ENCODE data around the gene CRYBA4. TPM values are rescaled to one million over a fixed set of nuclear protein-coding genes. Genes with fewer than 3 reads are reported as not detected.

The CRYBA4 gene
- total RNA-seq, 2 experiments from 2014 or later, result not detected

DNA sequence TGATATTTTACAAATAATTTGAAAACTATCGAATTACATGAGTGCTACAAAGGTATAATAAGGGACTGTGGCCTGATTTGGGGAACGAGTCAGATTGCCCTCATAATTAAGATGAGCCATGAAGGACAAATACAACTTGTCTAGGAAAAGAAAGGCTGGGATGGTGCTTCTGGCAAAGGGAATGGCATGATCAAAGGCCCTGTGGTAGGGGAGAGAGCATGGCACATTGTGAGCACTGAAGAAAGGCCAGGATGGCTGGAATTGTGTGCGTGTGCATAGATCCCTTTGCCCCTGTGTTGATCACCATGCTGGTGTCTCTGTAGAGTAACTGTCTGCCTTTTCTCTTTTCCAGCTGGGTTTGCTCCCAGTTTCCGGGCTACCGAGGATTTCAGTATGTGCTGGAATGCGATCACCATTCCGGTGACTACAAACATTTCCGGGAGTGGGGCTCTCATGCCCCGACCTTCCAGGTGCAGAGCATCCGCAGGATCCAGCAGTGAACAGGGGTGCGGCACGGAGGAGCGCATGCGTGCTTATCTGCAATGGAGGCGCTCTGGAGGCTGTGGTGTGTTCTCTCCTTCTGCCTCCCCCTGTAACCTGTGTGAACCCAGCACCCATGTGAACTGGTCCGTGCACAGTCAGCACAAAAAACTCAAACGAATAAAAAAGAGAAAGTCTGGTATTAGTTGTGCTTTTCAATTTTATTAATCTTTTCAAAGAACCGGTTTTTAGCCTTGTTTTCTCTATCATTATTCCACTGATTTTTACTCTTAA lies 8.4 kb downstream of the CRYBA4 start:
- H3K4me1 Mint-ChIP-seq, result peaks cover 14% of the 10 kb centered on the region
- H3K9me3 Mint-ChIP-seq, result no peaks in the 10 kb centered on the region
- H3K27ac Mint-ChIP-seq, result no peak overlapping the region
- H3K4me3 Mint-ChIP-seq, result no peak overlapping the region
- DNase-seq, result no peak
- no peaks in the 10 kb centered on the region for H3K27me3 Mint-ChIP-seq
- no peaks in the 10 kb centered on the region for H3K36me3 Mint-ChIP-seq

DNA sequence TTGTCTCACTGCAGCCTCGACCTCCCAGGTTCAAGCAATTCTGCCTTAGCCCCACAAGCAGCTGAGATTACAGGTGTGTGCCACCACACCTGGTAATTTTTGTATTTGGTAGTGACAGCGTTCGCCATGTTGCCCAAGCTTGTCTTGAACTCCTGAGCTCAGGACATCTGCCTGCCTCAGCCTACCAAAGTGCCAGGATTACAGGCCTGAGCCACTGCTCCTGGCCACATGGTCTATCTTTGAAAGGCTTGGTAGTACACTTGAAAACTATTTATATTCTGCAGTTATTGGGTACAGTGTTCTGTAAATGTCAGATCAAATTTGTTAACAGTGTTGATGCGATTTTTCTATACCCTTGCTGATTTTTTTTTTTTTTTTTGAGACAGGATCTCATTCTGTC lies 9.5 kb downstream of the CRYBA4 start:
- H3K4me1 Mint-ChIP-seq, result peaks cover 14% of the 10 kb centered on the region
- H3K4me3 Mint-ChIP-seq, result no peak overlapping the region
- no peak overlapping the region for H3K27ac Mint-ChIP-seq
- no peaks in the 10 kb centered on the region for H3K36me3 Mint-ChIP-seq
- H3K27me3 Mint-ChIP-seq, result no peaks in the 10 kb centered on the region
- H3K9me3 Mint-ChIP-seq, result no peaks in the 10 kb centered on the region
- no peak for DNase-seq

DNA sequence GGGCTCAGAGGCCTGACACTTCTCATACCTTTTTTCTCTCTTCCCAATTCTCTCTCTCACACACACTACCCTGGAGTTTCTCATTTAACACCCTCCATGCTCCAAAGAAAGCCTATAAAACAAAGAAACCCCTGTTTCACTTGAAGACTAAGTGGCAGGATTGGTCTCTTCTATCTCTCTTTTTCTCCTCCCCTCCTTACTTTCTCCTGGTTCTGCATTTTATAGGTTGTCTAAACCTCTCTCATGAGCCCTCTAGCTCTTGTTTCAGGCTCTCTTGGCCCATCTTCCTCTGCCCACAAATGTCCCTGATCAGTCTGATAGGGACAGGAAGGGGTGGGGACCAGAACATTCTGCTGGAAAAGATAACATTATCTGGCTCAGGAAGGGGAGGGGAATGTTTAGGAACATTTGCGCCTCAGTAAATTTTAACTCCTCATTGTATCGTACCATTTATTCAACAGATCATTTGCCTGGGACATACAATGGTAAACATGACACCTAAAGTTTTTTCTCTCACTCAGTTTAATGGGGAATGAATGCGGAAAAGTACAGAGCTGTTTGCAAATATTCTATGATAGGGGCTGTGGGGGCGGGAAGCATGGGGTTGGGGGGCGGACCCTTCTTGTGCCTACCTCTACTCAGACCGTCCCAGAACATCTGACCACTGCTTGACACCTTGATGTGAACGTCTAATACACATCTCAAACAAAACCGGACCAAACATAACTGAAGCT lies 10.8 kb downstream of the CRYBA4 start:
- DNase-seq, result no peak
- Mint-ChIP-seq H3K9me3 (no peaks in the 10 kb centered on the region), H3K4me3 (no peak overlapping the region), H3K36me3 (no peaks in the 10 kb centered on the region), H3K4me1 (peaks cover 8% of the 10 kb centered on the region), H3K27me3 (no peaks in the 10 kb centered on the region), H3K27ac (no peak overlapping the region)

DNA sequence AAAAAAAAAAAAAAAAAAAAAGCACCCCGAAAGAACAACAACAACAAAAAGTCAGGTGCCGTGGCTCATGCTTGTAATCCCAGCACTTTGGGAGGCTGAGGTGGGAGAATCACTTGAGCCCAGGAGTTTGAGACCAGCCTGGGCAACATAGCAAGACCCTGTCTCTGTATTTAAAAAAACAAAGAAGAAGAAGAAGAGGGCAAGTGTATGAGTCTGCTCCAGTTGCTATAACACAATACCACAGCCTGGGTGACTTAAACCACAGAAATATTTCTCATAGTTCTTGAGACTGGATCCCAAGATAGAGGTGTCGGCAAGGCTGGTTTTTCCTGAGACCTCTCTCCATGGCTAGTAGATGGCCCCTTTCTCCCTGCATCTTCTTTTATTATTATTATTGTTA lies 12.4 kb downstream of the CRYBA4 start:
- Mint-ChIP-seq H3K4me1 (peaks cover 4% of the 10 kb centered on the region), H3K4me3 (no peak overlapping the region), H3K27me3 (no peaks in the 10 kb centered on the region), H3K36me3 (no peaks in the 10 kb centered on the region), H3K9me3 (no peaks in the 10 kb centered on the region), H3K27ac (no peak overlapping the region)
- DNase-seq, result no peak

DNA sequence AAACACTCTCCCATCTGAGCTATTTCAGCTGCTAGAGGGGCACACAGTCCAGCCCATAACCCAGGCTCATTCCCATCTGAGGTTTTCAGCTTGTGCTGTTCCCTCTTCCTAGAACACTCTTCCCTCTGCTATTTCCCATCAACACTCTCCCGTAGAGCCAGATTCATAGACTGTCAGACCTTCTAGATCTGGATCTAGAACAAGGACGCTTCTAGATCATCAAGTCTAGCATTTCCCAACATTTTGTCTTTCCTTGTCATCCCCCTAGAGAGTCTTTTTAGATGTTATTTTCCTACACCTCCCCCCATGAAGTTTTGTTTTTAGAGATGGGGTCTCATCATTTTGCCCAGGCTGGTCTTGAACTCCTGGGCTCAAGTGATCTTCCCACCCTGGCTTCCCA lies 13.4 kb downstream of the CRYBA4 start:
- Mint-ChIP-seq H3K9me3 (no peaks in the 10 kb centered on the region), H3K27ac (no peak overlapping the region), H3K4me1 (peaks cover 8% of the 10 kb centered on the region), H3K36me3 (no peaks in the 10 kb centered on the region), H3K27me3 (no peaks in the 10 kb centered on the region), H3K4me3 (no peak overlapping the region)
- no peak for DNase-seq

DNA sequence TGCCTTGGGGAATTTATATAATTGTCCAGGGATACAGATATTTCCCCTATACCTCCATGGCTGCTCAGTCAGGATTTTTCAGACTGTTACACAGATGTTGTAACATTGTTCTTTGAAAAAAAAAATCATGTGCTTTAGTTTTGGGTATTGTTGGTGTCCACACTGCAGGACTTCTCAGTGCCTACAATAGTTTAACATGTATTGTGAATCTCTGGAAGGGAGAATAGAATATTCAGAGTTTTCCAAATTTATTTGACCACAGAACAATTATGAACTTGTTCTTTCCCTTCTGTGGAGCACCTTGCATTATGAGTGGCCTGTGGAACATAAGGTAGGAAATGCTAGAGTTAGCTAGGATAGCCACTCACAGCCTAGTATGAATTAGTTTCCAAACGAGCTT lies 14.5 kb downstream of the CRYBA4 start:
- Mint-ChIP-seq H3K4me1 (peaks cover 15% of the 10 kb centered on the region), H3K4me3 (no peak overlapping the region), H3K36me3 (peaks cover 1% of the 10 kb centered on the region), H3K27me3 (no peaks in the 10 kb centered on the region), H3K9me3 (no peaks in the 10 kb centered on the region), H3K27ac (no peak overlapping the region)
- DNase-seq, result no peak

DNA sequence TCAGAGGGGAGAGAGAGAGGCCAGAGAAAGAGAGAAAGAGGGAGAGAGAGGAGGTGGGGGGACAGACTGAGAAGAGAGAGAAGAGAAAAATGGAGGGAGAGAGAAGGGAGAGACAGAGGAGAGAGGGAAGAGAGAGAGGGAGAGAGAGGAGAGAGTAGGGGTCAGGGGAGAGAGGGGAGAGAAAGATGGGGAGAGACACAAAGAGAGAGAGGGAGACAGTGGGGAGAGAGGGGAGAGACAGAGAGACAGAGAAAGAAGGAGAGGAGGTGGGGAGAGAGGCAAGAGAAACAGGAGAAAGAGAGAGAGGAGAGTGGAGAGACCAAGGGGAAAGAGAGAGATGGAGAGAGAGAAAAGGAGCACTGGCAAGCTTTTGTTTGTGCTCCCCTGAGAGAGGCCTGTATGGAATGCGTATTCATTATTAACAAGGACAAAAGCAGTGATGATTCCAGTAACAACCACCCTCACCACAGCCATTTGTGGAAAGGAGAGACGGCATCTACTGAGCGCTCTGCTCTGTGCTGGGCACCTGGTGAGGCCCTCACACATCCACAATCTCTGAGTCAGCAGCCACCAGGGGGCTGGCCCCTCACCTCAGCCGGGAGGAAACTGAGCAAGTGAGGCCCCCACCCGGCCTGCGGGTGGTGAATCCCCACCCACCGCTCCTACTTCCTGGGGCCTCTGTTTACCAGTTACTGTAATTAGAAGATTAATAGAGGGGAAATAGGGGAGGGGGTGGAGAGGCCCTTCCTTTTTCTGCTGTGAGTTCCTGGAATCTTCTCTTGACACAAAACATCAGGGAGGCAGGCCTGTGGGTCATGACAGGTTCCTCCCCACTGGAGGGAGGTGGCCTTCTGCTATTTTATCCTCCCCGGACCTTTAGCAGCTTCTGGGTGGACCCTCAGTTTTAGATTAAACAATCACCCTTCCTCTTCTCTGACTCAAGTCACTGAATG lies 21.0 kb downstream of the CRYBA4 start:
- Mint-ChIP-seq H3K27me3 (no peaks in the 10 kb centered on the region), H3K4me3 (peak overlapping the region; percentile 61), H3K9me3 (no peaks in the 10 kb centered on the region), H3K27ac (peak overlapping the region; percentile 91), H3K36me3 (peaks cover 1% of the 10 kb centered on the region), H3K4me1 (peaks cover 68% of the 10 kb centered on the region)
- peak; percentile 90 for DNase-seq

DNA sequence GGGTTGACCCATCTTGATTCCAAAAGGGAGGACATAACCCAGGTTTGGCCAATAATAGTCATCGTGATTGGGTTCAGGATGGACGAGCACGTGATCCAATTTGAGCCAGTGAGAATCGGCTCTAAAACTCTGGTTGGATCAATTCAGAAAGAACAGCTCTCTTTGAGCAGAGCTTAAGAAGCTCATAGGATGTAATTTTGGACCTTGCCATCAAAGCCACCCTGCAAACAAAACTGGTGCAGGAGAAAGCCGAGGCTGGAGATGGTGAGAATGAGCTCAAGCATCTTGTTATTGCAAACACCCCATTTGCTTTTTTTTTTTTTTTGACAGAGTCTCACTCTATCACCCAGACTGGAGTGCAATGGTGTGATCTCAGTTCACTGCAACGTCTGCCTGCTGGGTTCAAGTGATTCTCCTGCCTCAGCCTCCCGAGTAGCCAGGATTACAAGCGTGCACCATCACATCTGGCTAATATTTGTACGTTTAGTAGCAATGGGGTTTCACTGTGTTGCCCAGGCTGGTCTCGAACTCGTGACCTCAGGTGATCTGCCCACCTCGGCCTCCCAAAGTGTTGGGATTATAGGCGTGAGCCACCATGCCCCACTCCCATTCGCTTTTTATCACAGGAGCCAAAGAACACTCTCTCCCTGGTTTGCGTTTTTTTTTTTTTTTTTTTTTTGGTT lies 21.8 kb downstream of the CRYBA4 start:
- peak overlapping the region; percentile 91 for H3K27ac Mint-ChIP-seq
- H3K4me3 Mint-ChIP-seq, result peak overlapping the region; percentile 24
- peaks cover 76% of the 10 kb centered on the region for H3K4me1 Mint-ChIP-seq
- DNase-seq, result no peak
- H3K9me3 Mint-ChIP-seq, result no peaks in the 10 kb centered on the region
- peaks cover 1% of the 10 kb centered on the region for H3K36me3 Mint-ChIP-seq
- no peaks in the 10 kb centered on the region for H3K27me3 Mint-ChIP-seq

DNA sequence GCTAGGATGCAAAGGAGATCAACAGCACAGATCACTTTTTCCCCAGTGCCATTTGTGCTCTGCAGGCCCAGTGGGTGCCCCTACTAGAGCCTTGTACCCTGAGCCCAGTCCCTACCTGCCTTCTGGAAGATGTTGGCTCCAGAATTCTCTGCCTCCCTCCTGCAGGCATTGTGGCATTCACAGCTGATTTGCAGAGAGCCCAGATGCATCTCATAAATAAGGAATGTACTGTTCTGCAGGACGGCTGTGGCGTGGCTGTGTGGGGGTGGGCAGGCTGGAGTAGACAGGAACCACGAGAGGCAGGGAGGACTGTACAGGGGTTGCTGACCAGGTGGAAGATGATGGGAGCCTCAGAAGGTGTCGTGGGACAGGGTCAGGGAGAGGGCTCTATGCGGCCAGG lies 24.4 kb downstream of the CRYBA4 start:
- H3K27me3 Mint-ChIP-seq, result no peaks in the 10 kb centered on the region
- no peak for DNase-seq
- H3K36me3 Mint-ChIP-seq, result no peaks in the 10 kb centered on the region
- H3K4me1 Mint-ChIP-seq, result peaks cover 79% of the 10 kb centered on the region
- H3K4me3 Mint-ChIP-seq, result no peak overlapping the region
- no peaks in the 10 kb centered on the region for H3K9me3 Mint-ChIP-seq
- H3K27ac Mint-ChIP-seq, result no peak overlapping the region

DNA sequence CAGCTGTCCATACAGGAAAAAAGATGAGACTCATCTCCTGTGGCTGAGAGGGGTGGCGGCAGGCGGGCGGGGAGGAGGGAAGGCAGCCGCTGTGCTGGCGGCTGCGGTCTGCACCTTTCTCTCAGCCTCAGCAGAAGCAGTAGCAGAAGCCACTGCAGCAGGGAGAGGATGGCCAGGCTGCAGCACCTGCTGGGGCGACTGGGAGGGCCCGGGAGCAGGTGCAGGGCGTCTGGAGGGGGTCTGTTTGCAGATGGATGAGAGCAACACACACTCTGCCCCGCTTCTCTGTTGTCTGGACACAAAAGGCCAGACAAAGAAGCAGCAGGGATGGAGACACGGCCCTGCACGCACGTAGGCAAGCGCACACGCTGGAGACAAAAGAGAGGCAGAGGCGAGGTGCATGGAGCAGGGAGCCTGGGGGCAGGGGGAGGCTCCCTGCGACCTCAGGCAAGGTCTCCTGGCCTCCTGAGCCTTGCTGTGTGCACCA lies 26.3 kb downstream of the CRYBA4 start:
- H3K9me3 Mint-ChIP-seq, result no peaks in the 10 kb centered on the region
- no peaks in the 10 kb centered on the region for H3K27me3 Mint-ChIP-seq
- peaks cover 62% of the 10 kb centered on the region for H3K4me1 Mint-ChIP-seq
- peak; percentile 47 for DNase-seq
- peak overlapping the region; percentile 32 for H3K27ac Mint-ChIP-seq
- H3K4me3 Mint-ChIP-seq, result peak overlapping the region; percentile 64
- H3K36me3 Mint-ChIP-seq, result no peaks in the 10 kb centered on the region

DNA sequence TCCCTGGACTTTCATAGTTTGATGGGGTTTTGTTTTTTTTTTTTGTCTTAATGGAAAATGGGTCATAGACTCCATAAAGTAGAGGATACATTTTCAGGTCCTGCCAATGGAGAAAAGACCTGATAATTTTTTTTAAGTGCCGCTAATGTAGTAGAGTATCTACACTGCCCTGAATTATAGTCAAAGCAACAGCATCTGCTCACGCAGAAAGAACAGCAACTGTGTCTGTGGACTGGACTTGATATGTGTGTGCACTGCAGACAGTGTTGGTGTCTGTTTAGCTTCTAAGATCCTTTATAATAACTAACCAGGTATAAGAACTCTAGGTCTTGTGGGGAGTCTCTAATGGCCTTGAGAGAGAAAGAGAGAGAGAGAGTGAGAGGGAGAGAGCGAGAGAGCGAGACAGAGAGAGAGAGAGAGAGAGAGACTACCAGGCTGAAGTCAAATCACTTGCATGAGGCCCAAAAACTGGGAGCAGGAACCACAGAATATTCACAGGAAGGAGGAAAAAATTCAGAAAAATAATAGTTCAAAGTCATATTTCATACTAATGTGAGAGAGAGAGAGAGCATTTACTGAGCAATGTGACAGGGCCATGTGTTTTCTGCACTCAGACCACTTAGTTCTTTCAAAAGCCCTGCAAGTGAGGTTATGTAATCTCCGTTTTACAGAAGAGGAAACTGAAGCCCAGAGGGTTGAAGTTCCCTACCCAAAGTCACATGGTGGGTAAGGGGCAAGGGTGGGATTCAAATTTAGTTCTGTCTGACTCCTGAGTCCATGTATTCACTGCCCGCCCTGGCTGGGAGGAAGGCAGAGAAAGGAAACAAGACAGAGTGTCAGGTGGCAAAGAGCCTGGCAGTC lies 27.0 kb downstream of the CRYBA4 start:
- Mint-ChIP-seq H3K9me3 (no peaks in the 10 kb centered on the region), H3K27me3 (no peaks in the 10 kb centered on the region), H3K4me3 (no peak overlapping the region), H3K27ac (peak overlapping the region; percentile 2), H3K36me3 (no peaks in the 10 kb centered on the region), H3K4me1 (peaks cover 55% of the 10 kb centered on the region)
- no peak for DNase-seq

DNA sequence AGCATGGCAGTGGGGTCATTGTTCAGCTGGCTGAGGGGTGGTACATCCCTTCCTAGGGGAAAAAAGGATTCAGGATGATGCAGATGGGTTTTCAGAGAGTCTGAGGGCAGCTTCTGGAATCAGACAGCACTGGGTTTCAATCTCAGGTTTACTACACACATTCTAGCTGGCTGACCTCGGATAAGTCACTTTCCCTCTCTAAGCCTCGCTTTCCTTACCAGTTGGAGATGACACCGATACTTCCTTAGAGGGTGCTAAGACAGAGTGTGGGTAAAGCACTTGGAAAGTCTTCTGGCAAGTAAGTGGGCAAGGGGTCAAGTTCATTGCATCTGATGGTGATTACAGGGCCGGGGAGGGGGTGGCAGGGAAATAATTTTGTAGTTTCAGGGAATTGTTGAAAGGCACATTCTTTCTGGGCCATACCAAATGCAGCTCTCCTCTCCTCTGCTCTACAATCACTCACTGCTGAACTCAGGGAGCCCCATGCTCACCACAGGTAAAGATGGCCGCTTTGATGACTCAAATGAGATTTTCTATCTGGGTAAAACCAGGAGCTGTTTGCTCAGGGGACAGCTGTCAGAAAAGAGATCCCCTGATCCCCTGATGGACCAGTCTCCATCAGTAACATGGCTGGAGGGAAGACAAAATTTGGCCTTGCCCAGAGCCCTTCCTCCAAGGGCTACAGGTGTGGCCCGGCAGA lies 29.1 kb downstream of the CRYBA4 start:
- no peak overlapping the region for H3K27ac Mint-ChIP-seq
- no peaks in the 10 kb centered on the region for H3K36me3 Mint-ChIP-seq
- peaks cover 41% of the 10 kb centered on the region for H3K4me1 Mint-ChIP-seq
- no peaks in the 10 kb centered on the region for H3K27me3 Mint-ChIP-seq
- no peak overlapping the region for H3K4me3 Mint-ChIP-seq
- H3K9me3 Mint-ChIP-seq, result no peaks in the 10 kb centered on the region
- no peak for DNase-seq

DNA sequence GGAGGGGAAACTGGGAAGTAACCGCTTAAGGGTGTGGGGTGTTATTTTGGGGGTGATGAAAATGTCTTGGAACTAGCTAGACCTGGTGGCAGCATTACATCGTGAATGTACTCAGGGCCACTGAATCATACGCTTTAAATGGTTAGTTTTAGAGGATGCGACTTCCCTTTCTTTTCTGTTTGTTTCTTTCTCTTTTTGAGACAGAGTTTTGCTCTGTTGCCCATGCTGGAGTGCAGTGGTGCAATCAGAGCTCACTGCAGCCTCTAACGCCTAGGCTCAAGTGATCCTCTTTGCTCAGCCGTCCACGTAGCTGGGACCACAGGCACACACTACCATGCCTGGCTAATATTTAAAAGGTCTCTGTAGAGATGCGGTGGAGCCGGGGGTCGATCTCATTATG lies 30.1 kb downstream of the CRYBA4 start:
- Mint-ChIP-seq H3K27ac (no peak overlapping the region), H3K4me3 (no peak overlapping the region), H3K36me3 (no peaks in the 10 kb centered on the region), H3K27me3 (no peaks in the 10 kb centered on the region), H3K4me1 (peaks cover 32% of the 10 kb centered on the region), H3K9me3 (no peaks in the 10 kb centered on the region)
- no peak for DNase-seq
